ENCODE measurements around the gene POU6F1. TPM values are rescaled to one million over a fixed set of nuclear protein-coding genes. Genes with fewer than 3 reads are reported as not detected.

POU6F1 gene
- polyA plus RNA-seq, 1 donor from 2014 or later: 12.4 TPM

DNA sequence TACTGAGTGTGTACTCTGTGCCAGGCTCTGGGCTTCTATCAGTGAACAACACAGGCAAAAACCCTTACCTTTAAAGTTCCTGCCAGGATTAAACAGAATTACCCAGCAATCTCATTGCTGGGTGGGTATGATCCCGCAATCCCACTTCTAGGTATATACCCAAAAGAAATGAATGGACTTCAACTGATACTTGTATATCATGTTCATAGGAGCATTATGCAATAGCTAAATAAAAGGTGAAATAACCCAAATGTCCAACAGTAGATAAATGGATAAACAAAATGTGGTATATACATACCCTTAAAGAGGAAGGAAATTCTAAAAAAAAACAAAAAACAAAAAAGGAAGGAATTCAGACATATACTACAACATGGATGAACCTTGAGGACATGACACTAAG lies 35.4 kb upstream of the POU6F1 start:
- no peak overlapping the region for H3K27ac ChIP-seq (ENCODE audit: low read length)
- no peaks in the 10 kb centered on the region for H3K27me3 ChIP-seq (ENCODE audit: insufficient read depth, low read depth, low read length)
- H2AFZ ChIP-seq (ENCODE audit: low read depth, low read length): no peak overlapping the region
- H3K9ac ChIP-seq (ENCODE audit: low read length): no peak overlapping the region
- H4K20me1 ChIP-seq (ENCODE audit: insufficient read depth): no peaks in the 10 kb centered on the region
- H3K4me2 ChIP-seq (ENCODE audit: low read length): no peak overlapping the region
- no peaks in the 10 kb centered on the region for H3K9me3 ChIP-seq (ENCODE audit: low read length)
- no peaks in the 10 kb centered on the region for H3K36me3 ChIP-seq (ENCODE audit: insufficient read depth, low read length)
- no peaks in the 10 kb centered on the region for H3F3A ChIP-seq (ENCODE audit: insufficient read depth, low read length, poor library complexity, severe bottlenecking)
- no peak for TF ChIP-seq EZH2 (IDR thresholded peaks at IDR 0.05; ENCODE audit: borderline replicate concordance, insufficient read depth, low read length, poor library complexity, severe bottlenecking)
- no peak for TF ChIP-seq MXI1 (conservative IDR thresholded peaks at IDR 0.05; ENCODE audit: poor library complexity, severe bottlenecking)
- TF ChIP-seq, protein P1, sequence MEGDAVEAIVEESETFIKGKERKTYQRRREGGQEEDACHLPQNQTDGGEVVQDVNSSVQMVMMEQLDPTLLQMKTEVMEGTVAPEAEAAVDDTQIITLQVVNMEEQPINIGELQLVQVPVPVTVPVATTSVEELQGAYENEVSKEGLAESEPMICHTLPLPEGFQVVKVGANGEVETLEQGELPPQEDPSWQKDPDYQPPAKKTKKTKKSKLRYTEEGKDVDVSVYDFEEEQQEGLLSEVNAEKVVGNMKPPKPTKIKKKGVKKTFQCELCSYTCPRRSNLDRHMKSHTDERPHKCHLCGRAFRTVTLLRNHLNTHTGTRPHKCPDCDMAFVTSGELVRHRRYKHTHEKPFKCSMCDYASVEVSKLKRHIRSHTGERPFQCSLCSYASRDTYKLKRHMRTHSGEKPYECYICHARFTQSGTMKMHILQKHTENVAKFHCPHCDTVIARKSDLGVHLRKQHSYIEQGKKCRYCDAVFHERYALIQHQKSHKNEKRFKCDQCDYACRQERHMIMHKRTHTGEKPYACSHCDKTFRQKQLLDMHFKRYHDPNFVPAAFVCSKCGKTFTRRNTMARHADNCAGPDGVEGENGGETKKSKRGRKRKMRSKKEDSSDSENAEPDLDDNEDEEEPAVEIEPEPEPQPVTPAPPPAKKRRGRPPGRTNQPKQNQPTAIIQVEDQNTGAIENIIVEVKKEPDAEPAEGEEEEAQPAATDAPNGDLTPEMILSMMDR (IDR thresholded peaks at IDR 0.05; ENCODE audit: poor library complexity, severe bottlenecking): no peak
- no peak for TF ChIP-seq EP300 (conservative IDR thresholded peaks at IDR 0.05; ENCODE audit: poor library complexity, severe bottlenecking)
- TF ChIP-seq TAF1 (IDR thresholded peaks at IDR 0.05; ENCODE audit: low read depth): no peak
- TF ChIP-seq RAD21 (conservative IDR thresholded peaks at IDR 0.05): no peak
- TF ChIP-seq POLR2AphosphoS5 (IDR thresholded peaks at IDR 0.05): no peak
- TF ChIP-seq, protein P2, sequence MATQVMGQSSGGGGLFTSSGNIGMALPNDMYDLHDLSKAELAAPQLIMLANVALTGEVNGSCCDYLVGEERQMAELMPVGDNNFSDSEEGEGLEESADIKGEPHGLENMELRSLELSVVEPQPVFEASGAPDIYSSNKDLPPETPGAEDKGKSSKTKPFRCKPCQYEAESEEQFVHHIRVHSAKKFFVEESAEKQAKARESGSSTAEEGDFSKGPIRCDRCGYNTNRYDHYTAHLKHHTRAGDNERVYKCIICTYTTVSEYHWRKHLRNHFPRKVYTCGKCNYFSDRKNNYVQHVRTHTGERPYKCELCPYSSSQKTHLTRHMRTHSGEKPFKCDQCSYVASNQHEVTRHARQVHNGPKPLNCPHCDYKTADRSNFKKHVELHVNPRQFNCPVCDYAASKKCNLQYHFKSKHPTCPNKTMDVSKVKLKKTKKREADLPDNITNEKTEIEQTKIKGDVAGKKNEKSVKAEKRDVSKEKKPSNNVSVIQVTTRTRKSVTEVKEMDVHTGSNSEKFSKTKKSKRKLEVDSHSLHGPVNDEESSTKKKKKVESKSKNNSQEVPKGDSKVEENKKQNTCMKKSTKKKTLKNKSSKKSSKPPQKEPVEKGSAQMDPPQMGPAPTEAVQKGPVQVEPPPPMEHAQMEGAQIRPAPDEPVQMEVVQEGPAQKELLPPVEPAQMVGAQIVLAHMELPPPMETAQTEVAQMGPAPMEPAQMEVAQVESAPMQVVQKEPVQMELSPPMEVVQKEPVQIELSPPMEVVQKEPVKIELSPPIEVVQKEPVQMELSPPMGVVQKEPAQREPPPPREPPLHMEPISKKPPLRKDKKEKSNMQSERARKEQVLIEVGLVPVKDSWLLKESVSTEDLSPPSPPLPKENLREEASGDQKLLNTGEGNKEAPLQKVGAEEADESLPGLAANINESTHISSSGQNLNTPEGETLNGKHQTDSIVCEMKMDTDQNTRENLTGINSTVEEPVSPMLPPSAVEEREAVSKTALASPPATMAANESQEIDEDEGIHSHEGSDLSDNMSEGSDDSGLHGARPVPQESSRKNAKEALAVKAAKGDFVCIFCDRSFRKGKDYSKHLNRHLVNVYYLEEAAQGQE (IDR thresholded peaks at IDR 0.05; ENCODE audit: borderline replicate concordance): no peak
- no peak for TF ChIP-seq SMC3 (conservative IDR thresholded peaks at IDR 0.05; ENCODE audit: poor library complexity)
- no peaks in the 10 kb centered on the region for H3K9me2 ChIP-seq (ENCODE audit: insufficient read depth, low read length)
- H3K4me3 ChIP-seq (ENCODE audit: low read length): no peak overlapping the region
- H3K79me2 ChIP-seq (replicated peaks; ENCODE audit: insufficient read depth, low read length): no peaks in the 10 kb centered on the region

DNA sequence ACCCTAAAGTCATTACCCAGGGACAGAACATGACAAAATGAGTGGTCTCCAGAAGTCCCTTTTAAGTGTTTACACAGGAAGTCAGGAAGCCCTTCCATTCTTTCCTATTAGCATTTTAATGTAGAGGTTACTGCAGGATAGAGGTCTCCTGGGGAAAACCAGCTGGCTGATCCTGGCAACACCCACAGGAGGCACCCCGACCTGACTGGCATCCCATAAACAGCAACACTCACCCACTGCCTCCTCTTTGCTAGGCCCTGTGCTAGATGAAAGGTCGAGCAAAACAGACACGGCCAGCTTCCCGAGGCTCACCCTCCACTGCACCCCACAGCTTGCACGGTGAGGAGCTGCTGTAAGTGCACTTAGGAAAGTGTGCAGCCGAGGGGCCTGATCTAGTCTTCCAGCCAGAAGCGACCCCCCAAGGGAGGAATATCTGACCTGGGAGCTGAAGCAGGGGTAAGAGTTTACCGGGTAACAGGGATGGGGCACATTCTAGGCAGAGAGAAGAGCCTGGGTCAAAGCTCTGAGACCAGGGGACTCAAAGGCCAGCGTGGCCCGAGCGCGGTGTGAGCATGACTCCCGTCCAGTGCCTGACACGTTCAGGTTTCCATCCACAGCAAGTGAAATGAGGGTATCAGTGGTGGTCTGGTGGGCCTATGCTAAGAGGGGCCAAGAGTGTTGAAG lies 29.8 kb upstream of the POU6F1 start:
- H3K9ac ChIP-seq (ENCODE audit: low read length): no peak overlapping the region
- H3K4me3 ChIP-seq (ENCODE audit: low read length): no peak overlapping the region
- H3K4me2 ChIP-seq (ENCODE audit: low read length): no peak overlapping the region
- H3K27ac ChIP-seq (ENCODE audit: low read length): no peak overlapping the region
- H3K9me3 ChIP-seq (ENCODE audit: low read length): no peaks in the 10 kb centered on the region
- no peaks in the 10 kb centered on the region for H3K79me2 ChIP-seq (replicated peaks; ENCODE audit: insufficient read depth, low read length)
- no peaks in the 10 kb centered on the region for H4K20me1 ChIP-seq (ENCODE audit: insufficient read depth)
- no peak overlapping the region for H2AFZ ChIP-seq (ENCODE audit: low read depth, low read length)
- H3F3A ChIP-seq (ENCODE audit: insufficient read depth, low read length, poor library complexity, severe bottlenecking): no peaks in the 10 kb centered on the region
- no peaks in the 10 kb centered on the region for H3K36me3 ChIP-seq (ENCODE audit: insufficient read depth, low read length)
- no peaks in the 10 kb centered on the region for H3K27me3 ChIP-seq (ENCODE audit: insufficient read depth, low read depth, low read length)
- no peaks in the 10 kb centered on the region for H3K9me2 ChIP-seq (ENCODE audit: insufficient read depth, low read length)
- no peak for TF ChIP-seq EZH2 (IDR thresholded peaks at IDR 0.05; ENCODE audit: borderline replicate concordance, insufficient read depth, low read length, poor library complexity, severe bottlenecking)

All from neural cell (in vitro differentiated cells).